ENCODE measurements around the gene ADH1B.
"Not testable (repeated sequence)": the region's sequence is repeated elsewhere in the genome, so short reads cannot be mapped to it uniquely, and the experiment has no call there.

ADH1B gene

DNA sequence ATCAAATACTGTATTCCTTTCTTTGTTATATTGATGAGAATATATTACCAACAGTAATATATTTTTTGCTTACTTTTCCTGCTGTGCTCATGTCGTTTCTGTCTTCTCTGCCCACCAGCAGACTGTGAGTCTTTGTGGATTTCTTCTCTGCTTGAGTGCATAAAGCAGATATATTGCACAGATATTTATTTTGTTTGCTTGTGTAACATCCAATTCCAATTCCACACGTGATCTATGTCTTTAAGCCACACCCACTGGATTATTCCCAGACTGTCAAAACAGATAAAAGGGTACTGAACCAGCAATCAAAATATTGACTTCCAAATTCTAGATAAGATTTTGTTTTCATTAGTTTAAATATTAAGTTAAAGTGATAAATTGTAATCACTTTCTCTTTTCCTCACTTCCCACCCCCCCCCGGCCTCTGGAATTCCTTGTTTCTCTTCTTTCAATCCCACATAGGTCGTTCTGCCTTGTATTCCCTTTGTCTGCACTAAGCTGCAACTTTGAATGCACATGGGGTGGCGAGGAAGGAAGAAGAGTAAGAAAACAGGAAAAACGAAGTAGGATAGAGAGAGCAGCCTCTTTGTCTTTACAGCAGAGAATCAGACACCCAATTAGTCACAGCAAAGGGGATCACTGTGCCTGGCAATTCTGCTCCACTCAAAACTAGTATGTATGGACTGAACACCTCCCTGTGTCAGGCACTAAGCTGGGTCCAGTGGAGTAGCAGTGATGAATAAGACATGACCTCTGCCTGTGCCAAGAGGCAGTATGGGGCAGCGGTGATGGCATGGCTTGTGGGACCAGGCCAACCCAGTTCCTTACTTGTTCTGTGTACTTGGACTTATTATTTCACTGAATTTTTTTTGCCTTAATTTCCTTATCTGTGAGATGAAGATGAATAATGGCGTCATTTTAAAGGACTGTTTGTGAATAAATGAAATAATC lies at the start of gene ADH1B:
Gene ADH1B (minus strand): TSS at position 161 of the 951 bp plus-strand sequence. CDS start 70 bp downstream, at position 91.
- DNase-seq: no peak

DNA sequence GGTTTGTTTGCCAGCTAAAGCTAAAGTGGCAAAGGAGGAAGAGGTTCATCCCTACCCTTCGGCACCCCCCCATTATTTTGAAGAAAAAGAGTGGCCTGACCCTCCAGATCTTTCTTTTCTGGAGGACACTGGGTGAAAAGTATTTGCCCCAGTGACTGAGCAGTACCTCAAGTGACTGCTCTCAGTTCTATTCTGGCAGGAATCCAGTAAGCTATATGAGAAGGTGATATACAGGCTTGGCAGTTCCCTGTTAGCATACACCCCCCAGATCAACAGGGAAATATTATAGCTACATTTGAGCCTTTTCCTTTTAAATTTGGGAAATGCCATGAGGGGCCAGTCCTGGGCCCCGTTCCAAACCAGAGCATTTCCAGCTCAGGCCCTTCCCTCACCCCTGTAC lies 46.6 kb upstream of the ADH1B start:
- DNase-seq: not testable (repeated sequence)

DNA sequence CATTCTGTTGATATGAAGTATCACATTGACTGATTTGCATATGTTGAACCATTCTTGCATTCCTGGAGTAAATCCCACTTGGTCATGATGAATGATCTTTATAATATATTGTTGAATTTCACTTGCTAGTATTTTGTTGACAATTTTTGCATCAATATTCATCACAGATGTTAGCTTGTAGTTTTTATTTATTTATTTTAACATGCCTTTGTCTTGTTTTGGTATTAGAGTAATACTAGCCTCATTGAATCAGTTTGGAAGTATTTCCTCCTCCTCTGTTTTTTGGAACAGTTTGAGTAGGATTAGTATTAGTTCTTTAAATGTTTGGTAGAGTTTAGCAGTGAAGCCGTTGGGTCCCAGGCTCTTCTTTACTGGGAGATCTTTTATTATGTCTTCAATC lies 45.3 kb upstream of the ADH1B start:
- no peak for DNase-seq

DNA sequence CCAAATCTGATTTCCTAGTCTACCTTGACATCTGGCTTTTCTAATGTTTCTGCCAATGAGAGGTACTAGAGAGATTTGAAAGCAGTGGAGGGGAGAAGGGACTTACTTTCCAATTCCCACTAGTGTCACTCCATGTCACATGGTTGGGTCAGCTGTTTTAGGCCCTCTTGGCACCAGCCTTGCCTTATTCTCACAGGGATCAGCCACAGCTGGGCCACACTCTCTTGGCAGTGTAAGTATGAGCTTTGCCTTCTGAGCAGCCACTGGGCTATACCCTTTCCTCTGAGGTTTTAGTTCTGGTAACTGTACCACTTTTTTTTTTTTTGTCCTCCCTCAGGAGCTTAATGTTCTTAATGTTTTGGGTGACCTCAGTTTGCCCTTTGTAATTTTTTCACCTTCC lies 41.6 kb upstream of the ADH1B start:
- no peak for DNase-seq

DNA sequence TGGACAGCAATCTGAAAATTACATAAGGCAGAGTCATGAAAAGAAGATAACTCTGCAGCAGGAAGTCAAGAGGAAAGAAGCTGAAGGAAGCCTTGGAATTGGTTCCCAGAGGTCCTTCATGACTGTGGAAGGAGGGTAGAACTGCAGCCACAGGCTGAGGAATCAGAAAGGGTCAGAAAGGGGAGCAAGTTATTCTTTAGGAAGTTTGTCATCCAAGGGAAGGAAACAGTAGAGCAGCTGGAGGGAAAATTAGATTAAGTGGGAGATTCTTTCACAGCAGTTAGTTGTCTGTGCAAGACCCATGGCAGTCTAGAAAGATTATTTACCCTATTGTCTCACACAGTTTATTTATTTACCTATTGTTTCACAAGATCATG lies 40.7 kb upstream of the ADH1B start:
- no peak for DNase-seq

DNA sequence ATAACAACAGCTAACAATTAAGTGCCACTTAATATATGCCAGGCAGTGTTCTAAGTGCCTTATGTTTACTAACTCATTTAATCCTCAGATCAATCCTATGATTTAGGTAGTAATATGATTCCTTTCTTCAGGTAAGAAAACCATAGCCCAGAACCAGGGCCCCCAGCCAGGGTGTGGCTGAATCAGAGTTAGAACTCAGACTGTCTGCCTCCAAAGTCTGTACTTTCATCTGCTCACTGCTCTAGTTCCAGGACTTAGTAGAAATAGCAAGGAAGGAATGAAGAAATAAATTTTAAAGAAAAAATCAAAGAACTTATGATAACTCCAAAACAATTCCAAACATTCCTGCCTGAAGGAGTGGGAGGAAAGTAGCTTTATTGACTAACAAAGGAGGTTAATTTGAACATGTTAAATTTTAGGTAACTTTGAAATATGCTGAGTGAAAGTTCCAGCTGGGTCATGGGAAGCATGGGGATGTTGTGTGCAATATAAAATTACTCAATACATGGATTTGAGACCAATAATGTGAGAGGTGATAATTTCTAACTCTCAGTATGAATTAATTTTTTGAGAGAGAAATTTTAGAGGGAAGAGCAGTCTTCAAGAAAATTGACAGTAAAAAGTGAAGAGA lies 40.2 kb upstream of the ADH1B start:
- no peak for DNase-seq

DNA sequence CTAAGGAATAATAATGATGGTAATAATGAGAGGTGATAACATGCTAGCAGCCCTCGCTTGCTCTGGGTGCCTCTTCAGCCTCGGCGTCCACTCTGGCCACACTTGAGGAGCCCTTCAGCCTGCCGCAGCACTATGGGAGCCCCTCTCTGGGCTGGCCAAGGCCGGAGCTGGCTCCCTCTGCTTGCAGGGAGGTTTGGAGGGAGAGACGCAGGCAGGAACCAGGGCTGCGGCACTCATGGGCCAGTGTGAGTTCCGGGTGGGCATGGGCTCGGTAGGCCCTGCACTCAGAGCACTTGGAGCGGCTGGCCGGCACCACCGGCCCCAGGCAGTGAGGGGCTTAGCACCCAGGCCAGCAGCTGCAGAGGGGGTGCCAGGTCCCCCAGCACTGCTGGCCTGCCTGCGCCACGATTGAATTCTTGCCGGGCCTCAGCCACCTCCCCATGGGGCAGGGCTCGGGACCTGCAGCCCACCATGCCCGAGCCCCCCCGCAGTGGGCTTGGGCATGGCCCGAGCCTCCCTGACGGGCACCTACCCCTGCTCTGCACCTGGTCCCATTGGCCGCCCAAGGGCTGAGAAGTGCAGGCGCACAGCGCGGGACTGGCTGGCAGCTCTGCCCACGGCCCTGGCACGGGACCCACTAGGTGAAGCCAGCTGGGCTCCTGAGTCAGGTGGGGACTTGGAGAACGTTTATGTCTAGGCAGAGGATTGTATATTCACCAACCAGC lies 38.4 kb upstream of the ADH1B start:
- DNase-seq: no peak

DNA sequence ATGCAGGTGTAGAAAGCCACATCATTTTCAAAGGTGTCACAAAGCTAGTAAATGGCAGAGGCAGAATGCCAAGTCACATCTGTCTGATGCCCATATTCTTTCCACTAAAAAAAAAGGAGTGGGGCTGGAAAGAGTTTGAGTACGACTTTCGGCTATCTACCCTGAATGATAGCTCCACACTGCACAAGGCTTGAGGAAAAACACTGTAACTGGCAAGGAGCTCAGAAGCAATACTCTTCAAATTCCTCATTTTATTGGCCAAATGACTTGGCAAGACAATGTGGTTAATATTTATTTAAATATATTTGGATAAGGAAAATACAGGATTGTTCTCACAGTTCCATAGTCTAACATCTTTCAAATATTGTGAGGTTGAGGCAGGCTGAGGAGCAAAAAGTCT lies 36.7 kb upstream of the ADH1B start:
- no peak for DNase-seq

DNA sequence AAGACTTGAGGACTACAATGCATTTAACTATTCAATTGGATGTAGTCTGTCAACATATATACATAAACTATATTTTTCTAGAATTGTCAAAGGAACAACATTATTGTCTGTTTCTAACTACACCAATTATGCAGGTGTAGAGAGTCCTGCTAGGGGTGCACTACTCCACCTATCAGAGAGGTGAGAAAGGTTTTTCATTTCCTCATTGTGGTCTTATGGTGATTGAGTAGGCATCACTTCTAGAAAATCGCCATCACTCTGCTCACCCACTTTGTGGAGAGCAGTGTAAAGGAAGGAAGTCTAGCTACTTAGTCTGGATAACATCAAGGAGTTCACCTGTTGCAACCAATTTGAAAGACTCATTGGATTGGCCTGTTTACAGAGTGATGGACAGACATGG lies 35.8 kb upstream of the ADH1B start:
- no peak for DNase-seq

DNA sequence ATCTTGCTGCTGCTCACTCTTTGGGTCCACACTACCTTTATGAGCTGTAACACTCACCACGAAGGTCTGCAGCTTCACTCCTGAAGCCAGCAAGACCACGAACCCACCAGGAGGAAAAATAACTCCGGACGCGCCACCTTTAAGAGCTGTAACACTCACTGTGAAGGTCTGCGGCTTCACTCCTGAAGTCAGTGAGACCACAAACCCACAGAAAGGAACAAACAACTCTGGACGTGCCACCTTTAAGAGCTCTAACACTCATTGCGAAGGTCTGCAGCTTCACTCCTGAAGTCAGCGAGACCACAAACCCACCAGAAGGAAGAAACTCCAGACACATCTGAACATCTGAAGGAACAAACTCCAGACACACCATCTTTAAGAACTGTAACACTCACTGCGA lies 34.9 kb upstream of the ADH1B start:
- DNase-seq: not testable (repeated sequence)

DNA sequence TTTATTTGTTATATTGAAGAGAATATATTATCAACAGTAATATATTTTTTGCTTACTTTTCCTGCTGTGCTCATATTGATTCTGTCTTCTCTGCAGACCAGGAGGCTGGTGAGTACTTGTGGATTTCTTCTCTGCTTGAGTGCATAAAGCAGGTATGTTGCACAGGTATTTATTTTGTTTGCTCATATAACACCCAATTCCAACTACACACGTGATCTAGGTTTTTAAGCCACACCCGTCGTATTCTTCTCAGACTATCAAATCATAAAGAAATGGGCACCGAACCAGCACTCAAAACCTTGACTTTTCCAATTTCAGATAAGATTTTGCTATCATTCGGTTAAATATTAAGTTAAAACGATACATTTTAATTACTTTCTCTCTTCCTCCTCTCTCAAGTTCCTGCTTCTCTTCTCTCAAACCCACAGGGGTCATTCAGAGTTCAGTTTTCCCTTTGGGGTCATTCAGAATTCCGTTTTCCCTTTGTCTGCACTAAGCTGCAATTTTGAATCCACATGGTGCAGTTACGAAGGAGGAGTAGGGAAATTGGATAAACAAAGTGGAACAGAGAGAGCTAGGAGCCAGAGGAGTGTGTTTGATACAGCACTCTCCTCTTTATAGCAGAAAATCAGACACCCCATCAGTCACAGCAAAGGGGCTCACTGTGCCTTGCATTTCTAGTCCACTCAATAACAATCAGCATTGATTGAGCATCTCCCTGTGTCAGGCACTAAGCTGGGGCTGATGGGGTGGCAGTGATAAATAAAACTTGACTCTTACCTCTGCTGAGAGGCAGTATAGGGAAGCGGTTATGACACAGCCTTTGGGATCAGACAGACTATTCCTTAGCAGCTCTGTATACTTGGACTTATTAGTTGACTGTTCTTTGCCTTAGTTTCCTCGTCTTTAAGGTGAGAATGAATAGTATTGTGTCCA lies 31.7 kb upstream of the ADH1B start, which contains the start of gene ADH1C:
Gene ADH1C (minus strand): TSS at position 145 of the 936 bp plus-strand sequence. CDS start 71 bp downstream, at position 74.
- DNase-seq: no peak

DNA sequence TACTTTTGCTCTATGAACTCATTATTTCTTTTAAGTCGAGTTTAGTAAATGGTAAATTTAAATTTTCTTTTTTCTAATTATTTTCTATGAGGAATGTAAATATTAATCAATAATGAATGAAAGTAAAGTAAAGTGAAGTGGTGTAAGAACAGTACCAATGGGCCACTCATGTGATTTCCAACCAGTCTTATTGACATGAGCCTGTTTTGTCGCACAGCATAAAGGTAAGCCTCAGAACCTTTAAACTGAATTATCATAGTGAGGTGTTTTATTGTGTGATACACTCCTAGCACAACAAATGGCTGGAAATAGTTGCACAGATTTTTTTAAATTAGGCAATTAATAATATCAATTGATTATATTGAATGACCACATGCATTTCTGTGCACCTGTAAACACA lies 30.3 kb upstream of the ADH1B start:
- no peak for DNase-seq

DNA sequence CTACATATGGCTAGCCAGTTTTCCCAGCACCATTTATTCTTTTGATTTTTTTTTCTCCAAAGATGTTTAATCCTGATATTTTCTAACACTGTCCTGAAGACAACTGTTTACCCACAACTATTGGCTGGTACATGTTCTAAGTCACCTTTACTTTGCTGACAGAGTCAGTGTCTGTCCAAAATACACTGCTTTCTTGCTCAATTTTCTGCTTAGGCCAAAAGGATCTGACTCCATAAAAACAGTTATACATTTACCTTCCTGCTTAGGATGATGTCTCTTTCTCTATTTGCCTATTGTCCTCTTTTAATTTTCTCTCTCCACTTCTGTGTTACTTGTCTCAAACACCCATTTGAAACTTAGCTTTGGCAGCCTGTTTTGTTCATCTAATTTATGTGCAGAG lies 28.1 kb upstream of the ADH1B start:
- no peak for DNase-seq

DNA sequence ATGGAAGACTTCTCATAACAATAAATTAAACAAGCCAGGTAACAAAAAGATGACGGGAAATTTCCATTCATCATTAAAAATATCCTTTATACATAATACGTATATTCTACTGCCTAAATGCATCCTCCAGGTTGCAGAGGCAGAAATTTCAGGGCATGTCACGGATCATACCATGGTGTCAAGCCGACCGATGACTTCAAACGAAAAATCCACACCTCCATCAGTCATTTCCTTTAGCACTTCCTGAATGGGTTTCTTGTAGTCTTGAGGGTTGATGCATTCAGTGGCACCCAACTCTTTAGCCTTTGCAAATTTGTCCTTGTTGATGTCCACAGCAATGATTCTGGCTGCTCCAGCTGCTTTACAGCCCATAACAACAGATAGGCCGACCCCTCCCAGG lies 21.4 kb upstream of the ADH1B start:
- not testable (repeated sequence) for DNase-seq

DNA sequence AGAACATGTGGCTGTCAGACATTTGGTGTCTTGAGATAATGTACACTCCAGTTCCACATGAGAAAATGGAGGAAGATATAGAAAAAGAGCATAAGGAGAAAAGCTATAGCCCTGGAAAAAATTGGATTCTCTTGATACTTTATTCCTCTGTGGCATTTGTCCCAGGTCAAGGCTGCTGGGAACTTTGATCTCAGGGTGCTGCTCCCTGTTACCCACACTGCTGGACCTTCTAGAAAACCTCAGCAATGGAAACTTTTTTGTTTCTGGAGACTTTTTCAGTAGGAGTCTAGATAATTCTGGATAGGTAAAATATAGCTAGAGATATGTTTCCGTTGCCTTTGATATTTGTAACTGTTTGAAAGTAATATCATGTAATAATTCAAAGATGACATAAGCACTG lies 20.2 kb upstream of the ADH1B start:
- DNase-seq: no peak

DNA sequence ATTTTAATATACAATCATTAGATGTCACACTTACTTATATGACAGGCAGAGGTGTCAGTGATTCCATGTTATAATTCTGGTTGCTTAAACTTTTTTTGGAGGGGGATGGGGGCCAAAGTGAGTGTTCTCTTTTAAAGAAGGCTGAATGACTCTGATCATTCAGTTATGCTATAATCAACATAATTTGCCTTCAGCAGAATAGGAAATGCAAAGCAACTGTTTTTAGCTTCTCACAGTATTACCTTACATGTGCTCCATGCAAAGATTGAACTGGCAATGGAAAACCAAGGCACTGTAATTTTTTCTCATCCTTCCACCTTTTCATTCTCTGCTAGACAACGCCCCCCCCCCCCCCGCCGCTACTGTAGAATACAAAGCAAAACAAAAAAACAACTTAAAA lies 18.0 kb upstream of the ADH1B start:
- DNase-seq: no peak

DNA sequence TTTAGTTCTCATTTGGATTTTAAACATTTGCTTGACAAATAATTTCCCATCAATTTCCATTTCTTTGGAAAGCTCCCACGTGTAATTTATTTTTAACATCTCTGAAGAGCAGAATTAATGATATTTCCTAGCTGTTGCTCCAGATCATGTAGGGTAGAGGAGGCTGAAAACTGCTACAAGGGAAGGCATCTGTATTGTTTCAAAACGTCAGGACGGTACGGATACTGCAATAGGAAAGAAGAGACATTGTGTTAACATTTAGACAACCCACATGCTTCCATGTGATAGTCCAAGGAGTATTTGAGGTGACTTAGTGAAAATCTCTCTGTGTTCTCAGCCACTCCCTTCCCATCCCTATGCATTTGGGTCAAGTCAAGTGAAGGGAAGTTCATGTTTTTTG lies 15.4 kb upstream of the ADH1B start:
- DNase-seq: no peak

DNA sequence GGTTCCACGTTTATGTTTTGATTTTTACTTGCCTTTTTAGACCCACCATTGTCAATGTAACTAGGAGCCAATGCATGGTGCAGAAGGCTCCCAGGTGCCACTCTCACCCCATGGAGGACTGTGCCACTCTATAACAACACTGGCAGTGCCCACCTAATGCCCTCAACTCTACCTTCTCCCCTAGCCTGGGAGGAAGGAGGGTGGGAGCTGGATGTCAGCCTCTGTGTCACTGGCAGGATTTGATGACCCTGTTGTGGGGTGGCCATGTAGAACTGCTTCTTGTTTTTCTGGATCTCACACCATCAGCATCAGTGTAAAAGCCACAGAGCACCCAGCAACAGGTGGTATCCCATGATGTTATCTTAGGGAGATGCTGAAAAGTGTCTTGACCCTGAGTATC lies 13.7 kb upstream of the ADH1B start:
- DNase-seq: no peak

DNA sequence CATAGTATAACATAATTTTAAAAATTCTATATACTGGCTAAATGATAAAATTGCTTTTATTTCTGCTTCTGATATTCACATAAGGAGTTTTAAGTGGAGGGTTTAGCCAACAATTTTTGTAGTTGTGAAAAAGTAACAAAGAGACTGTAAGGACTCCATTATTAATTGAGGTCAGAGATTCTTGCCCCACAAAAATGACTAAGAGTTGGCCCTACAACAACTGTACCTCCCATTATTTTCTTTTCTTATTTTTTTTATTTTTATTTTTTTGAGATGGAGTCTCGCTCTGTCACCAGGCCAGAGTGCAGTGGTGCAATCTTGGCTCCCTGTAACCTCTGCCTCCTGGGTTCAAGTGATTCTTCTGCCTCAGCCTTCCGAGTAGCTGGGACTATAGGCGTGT lies 9.4 kb upstream of the ADH1B start:
- DNase-seq: no peak

DNA sequence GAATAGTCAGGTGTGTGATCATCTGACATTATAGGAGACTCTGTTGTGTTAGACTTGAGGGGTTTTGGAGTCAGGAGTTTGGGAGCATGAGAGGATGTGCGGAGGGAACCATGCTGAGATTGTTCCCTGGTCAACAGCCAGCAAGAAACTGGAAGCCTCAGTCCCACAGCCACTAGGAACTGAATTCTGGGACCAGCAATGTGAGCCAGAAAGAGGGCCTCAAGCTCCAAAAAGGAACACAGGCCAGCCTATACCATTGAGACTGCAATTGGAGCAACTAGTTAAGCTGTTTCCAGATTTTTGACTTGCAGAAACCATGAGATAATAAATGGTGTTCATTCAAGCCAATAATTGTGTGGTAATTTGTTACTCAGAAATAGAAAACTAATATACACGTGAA lies 8.7 kb upstream of the ADH1B start:
- DNase-seq: no peak

DNA sequence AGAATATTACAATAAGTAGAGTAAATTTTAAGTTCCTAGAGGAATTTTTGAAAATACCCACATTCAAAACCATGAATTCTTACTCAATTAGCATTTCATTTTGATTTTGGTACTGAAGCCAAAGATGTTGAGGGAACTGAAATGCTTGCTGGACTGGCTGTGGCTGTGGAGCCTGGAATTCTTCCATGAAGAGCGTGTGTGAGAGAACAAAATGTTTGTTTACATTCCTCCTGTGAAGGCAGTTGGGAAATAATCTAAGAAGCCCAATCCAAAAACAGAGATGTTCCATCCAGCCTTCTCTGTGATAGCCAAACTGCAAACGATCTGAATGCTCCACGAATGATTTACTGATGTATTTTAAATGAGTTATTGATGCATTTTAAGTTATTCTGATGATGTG lies 3.8 kb upstream of the ADH1B start:
- no peak for DNase-seq

DNA sequence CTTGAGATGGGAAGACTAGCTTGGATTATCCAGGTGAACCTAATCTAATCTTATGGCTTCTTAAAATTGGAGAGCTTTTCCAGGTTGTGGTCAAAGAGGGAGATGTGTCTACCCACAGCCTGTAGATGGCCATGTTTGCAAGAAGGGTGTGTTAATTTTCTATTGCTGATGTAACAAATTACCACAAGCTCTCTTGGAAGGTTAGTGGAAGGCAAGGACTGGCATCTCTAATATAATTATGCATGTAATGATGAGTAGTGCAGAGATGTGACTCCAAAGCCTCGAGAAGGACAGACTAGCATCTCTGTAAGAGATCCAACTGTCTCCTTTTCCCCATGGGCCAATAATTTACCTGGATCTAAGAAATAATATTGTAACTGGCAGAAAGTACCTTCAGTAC lies 3.2 kb upstream of the ADH1B start:
- no peak for DNase-seq

DNA sequence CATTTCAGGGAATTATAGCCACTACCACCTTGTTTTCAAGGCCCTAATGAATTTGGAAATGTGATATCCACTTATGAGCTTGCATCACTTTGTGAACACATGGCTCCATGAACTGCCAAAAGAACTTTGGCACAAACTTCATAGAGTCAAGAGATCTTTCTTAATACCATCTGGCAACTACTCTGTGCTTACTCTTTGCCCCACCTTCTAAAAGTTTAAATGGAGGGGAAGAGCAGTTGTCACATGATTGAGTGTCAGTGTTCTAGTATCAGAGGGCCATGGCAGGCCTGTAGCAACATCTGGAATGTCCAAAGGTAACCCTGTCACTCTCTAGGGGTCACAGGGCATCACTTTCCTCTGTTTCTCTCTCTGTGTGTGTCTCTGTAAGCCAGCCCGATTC lies 2.6 kb upstream of the ADH1B start:
- no peak for DNase-seq
